Epithelial cell of proximal tubule (primary cell): Measurements from ENCODE around the gene TBATA. TPM values are rescaled to one million over a fixed set of nuclear protein-coding genes. Genes with fewer than 3 reads are reported as not detected.

Experiments
- DNase-seq: peaks from one replicate; pipeline ENCODE4 v3.0.0-alpha.2; 2011; ENCODE audit warnings: low read depth
- H3K4me3 ChIP-seq: 2 replicates; pipeline ENCODE4 v1.5.1; 2011; ENCODE audit warnings: low read depth, mild to moderate bottlenecking, low read length
- CTCF ChIP-seq: conservative IDR thresholded peaks from 2 replicates; pipeline ENCODE4 v1.5.1; 2012; ENCODE audit warnings: low read depth, mild to moderate bottlenecking, low read length
- total RNA-seq: library from RNA; depleted of rRNA; stranded (reverse); fragments of >200 nt; gene quantifications from 2 replicates; pipeline ENCODE4 v1.2.3, GENCODE V29; 2015

The TBATA gene
- total RNA-seq, 1 donor from 2014 or later, result not detected

GRCh38 chr10:70730955-70731354 is 54.2 kb downstream of the TBATA start:
- TF ChIP-seq CTCF, result no peak
- H3K4me3 ChIP-seq, result no peak overlapping the region
- no peak for DNase-seq

- DNase-seq, result no peak
- no peak for TF ChIP-seq CTCF
- H3K4me3 ChIP-seq, result no peak overlapping the region
These were observed 55.3 kb downstream of the TBATA start for GRCh38 chr10:70729763-70730357.

- no peak for DNase-seq
- H3K4me3 ChIP-seq, result no peak overlapping the region
- no peak for TF ChIP-seq CTCF
These were observed 56.8 kb downstream of the TBATA start for GRCh38 chr10:70728328-70728727.

- H3K4me3 ChIP-seq, result no peak overlapping the region
- no peak for TF ChIP-seq CTCF
- no peak for DNase-seq
These were observed 58.2 kb downstream of the TBATA start for GRCh38 chr10:70726909-70727495.

GRCh38 chr10:70723771-70724170 is 61.4 kb downstream of the TBATA start:
- no peak for DNase-seq
- no peak for TF ChIP-seq CTCF
- H3K4me3 ChIP-seq, result no peak overlapping the region

GRCh38 chr10:70722820-70723424 is 62.3 kb downstream of the TBATA start:
- no peak overlapping the region for H3K4me3 ChIP-seq
- TF ChIP-seq CTCF, result no peak
- peak; percentile 88 for DNase-seq

Other genes with a start within 250 kb of the TBATA start
- not detected in 2 replicates for gene PRF1, start 182.6 kb downstream of the TBATA start, total RNA-seq
- 1.3 and 1.4 TPM in 2 replicates for gene ADAMTS14, start 112.9 kb downstream of the TBATA start, total RNA-seq
- gene SGPL1, start 30.6 kb upstream of the TBATA start, total RNA-seq, result 32.8 and 35.7 TPM in 2 replicates
- 122 and 165 TPM in 2 replicates for gene PCBD1, start 103.2 kb upstream of the TBATA start, total RNA-seq